Ishikawa (cell line): Measurements from ENCODE around the gene ARRDC3.

Experiments used
- CEBPB ChIP-seq: IDR thresholded peaks from 2 replicates; pipeline ENCODE4 v1.6.1; 2012
- CREB1 ChIP-seq: IDR thresholded peaks from 2 replicates; pipeline ENCODE4 v1.6.1; 2012; ENCODE audit warnings: low read depth
- EGR1 ChIP-seq: IDR thresholded peaks from 2 replicates; pipeline ENCODE4 v1.6.1; 2012
- EP300 ChIP-seq: IDR thresholded peaks from 2 replicates; pipeline ENCODE4 v1.6.1; 2012; ENCODE audit warnings: borderline replicate concordance
- FOXM1 ChIP-seq: IDR thresholded peaks from 2 replicates; pipeline ENCODE4 v1.6.1; 2012; ENCODE audit warnings: low read depth, borderline replicate concordance
- MAX ChIP-seq: IDR thresholded peaks from 2 replicates; pipeline ENCODE4 v1.6.1; 2012
- NFIC ChIP-seq: IDR thresholded peaks from 2 replicates; pipeline ENCODE4 v1.6.1; 2012
- RAD21 ChIP-seq: IDR thresholded peaks from 2 replicates; pipeline ENCODE4 v1.6.1; 2012; ENCODE audit warnings: low read depth
- REST ChIP-seq: IDR thresholded peaks from 2 replicates; pipeline ENCODE4 v1.6.1; 2012; ENCODE audit warnings: low read depth, mild to moderate bottlenecking
- TAF1 ChIP-seq: IDR thresholded peaks from 2 replicates; pipeline ENCODE4 v1.6.1; 2012; ENCODE audit warnings: low read depth, mild to moderate bottlenecking
- TCF12 ChIP-seq: IDR thresholded peaks from 2 replicates; pipeline ENCODE4 v1.6.1; 2012; ENCODE audit warnings: low read depth
- TEAD4 ChIP-seq: IDR thresholded peaks from 2 replicates; pipeline ENCODE4 v1.6.1; 2012
- USF1 ChIP-seq: IDR thresholded peaks from 2 replicates; pipeline ENCODE4 v1.6.1; 2012
- YY1 ChIP-seq: IDR thresholded peaks from 2 replicates; pipeline ENCODE4 v1.6.1; 2012; ENCODE audit warnings: low read depth
- ZBTB7A ChIP-seq: IDR thresholded peaks from 2 replicates; pipeline ENCODE4 v1.6.1; 2012; ENCODE audit warnings: low read depth

ARRDC3 gene

GRCh38 chr5:91408710-91409109 is 25.6 kb upstream of the ARRDC3 start:
- TF ChIP-seq MAX (no peak), ZBTB7A (no peak), REST (no peak), USF1 (no peak), NFIC (no peak), TAF1 (no peak), EGR1 (no peak), CEBPB (no peak), EP300 (no peak), TEAD4 (no peak), CREB1 (no peak), FOXM1 (no peak), YY1 (no peak), RAD21 (no peak), TCF12 (no peak)

- TF ChIP-seq EP300, result no peak
- no peak for TF ChIP-seq CEBPB
- no peak for TF ChIP-seq REST
- TF ChIP-seq TCF12, result no peak
- no peak for TF ChIP-seq TEAD4
- no peak for TF ChIP-seq YY1
Observed at GRCh38 chr5:91407204-91407603, 24.1 kb upstream of the ARRDC3 start.

- TF ChIP-seq CEBPB (no peak), FOXM1 (no peak), ZBTB7A (no peak), YY1 (no peak), CREB1 (no peak), REST (no peak), USF1 (no peak), TAF1 (no peak), NFIC (no peak), TCF12 (no peak), EGR1 (no peak), EP300 (no peak), RAD21 (no peak), MAX (no peak)
Observed at GRCh38 chr5:91403438-91403837, 20.3 kb upstream of the ARRDC3 start.

- TF ChIP-seq TAF1, result no peak
- no peak for TF ChIP-seq ZBTB7A
- no peak for TF ChIP-seq REST
- TF ChIP-seq CEBPB, result no peak
- TF ChIP-seq FOXM1, result no peak
- no peak for TF ChIP-seq TCF12
- no peak for TF ChIP-seq CREB1
- TF ChIP-seq USF1, result no peak
- no peak for TF ChIP-seq YY1
- TF ChIP-seq NFIC, result no peak
- TF ChIP-seq MAX, result no peak
- no peak for TF ChIP-seq RAD21
- no peak for TF ChIP-seq TEAD4
- TF ChIP-seq EGR1, result no peak
- no peak for TF ChIP-seq EP300
Observed at GRCh38 chr5:91401175-91401574, 18.1 kb upstream of the ARRDC3 start.
